PFSK-1 (cell line): ENCODE data around the gene DOLPP1.
A peak's percentile ranks its signal among the peaks of the same experiment; 100 is the strongest.

Source experiments
- FOXP2 ChIP-seq: optimal IDR thresholded peaks from 2 replicates; pipeline ENCODE3; 2011; ENCODE audit warnings: borderline replicate concordance, control low read depth, inconsistent platforms; ENCODE audit not compliant: insufficient read depth; ENCODE audit errors: extremely low read length, extremely low read depth
- POLR2AphosphoS5 ChIP-seq: IDR thresholded peaks from 2 replicates; pipeline ENCODE4 v1.6.1; 2012; ENCODE audit warnings: low read depth, mild to moderate bottlenecking, control low read depth, low read length, moderate library complexity
- REST ChIP-seq, 2 experiments: IDR thresholded peaks; 2 replicates each; pipeline versions ENCODE4 v1.6.1 to v1.8.0; 2011 to 2012; ENCODE audit warnings: low read depth in 2 of 2, low read length in 2 of 2, control low read depth in 1 of 2, inconsistent platforms in 1 of 2, mild to moderate bottlenecking in 1 of 2, moderate library complexity in 1 of 2; ENCODE audit not compliant: insufficient read depth in 1 of 2
- SIN3A ChIP-seq: IDR thresholded peaks from 2 replicates; pipeline ENCODE4 v1.6.1; 2012; ENCODE audit warnings: mild to moderate bottlenecking, low read length, moderate library complexity, borderline replicate concordance; ENCODE audit not compliant: insufficient read depth
- TAF1 ChIP-seq: IDR thresholded peaks from 2 replicates; pipeline ENCODE4 v1.6.1; 2012; ENCODE audit warnings: low read length, control low read depth, borderline replicate concordance; ENCODE audit not compliant: insufficient read depth

Gene DOLPP1

GRCh38 chr9:129110740-129111527 lies 30.0 kb downstream of the DOLPP1 start, which contains the start of the genes CRAT and PTPA:
CRAT (minus strand) TSS chr9:129110793; CDS start chr9:129110509, 284 bp downstream.
PTPA (plus strand) TSS chr9:129111415; CDS start chr9:129111601, 186 bp downstream.
- TF ChIP-seq FOXP2: no peak
- peak in 1 of 2 experiments; percentile 50; a peak in 2 of 4 replicates for TF ChIP-seq REST (IDR thresholded peaks at IDR 0.05; ENCODE audit: insufficient read depth in 1 of 2, low read depth in 2 of 2, low read length in 2 of 2)
- peak; percentile 97 for TF ChIP-seq POLR2AphosphoS5
- peak; percentile 14; the same call in 1 of the 2 replicates for TF ChIP-seq SIN3A

- TF ChIP-seq SIN3A: 0 out of 2 replicates have a peak, but pooled peaks have one; percentile 8
- TF ChIP-seq REST (IDR thresholded peaks at IDR 0.05; ENCODE audit: insufficient read depth in 1 of 2, low read depth in 2 of 2, low read length in 2 of 2): no peak
These were observed 30.7 kb downstream of the DOLPP1 start for GRCh38 chr9:129111528-129112151.

- TF ChIP-seq SIN3A: no peak
- TF ChIP-seq FOXP2: no peak
- TF ChIP-seq TAF1: no peak
These were observed 32.9 kb downstream of the DOLPP1 start for GRCh38 chr9:129113645-129114304.

GRCh38 chr9:129118799-129119198 lies 37.9 kb downstream of the DOLPP1 start:
- TF ChIP-seq POLR2AphosphoS5 (no peak), FOXP2 (no peak), SIN3A (no peak), REST (IDR thresholded peaks at IDR 0.05; ENCODE audit: insufficient read depth in 1 of 2, low read depth in 2 of 2, low read length in 2 of 2) (no peak), TAF1 (no peak)

GRCh38 chr9:129121483-129121882 lies 40.6 kb downstream of the DOLPP1 start:
- TF ChIP-seq FOXP2 (no peak), POLR2AphosphoS5 (no peak), SIN3A (no peak), TAF1 (no peak), REST (IDR thresholded peaks at IDR 0.05; ENCODE audit: insufficient read depth in 1 of 2, low read depth in 2 of 2, low read length in 2 of 2) (no peak)
